T-helper 1 cell (primary cell): Measurements from ENCODE around the gene PHF2.

Experiments used
- DNase-seq, 5 donors: peaks; one replicate each; pipeline ENCODE4 v3.0.0-alpha.2; 2012 to 2020

The PHF2 gene

GRCh38 chr9:93601666-93602065 lies 25.3 kb downstream of the PHF2 start:
- no peak for DNase-seq

DNA sequence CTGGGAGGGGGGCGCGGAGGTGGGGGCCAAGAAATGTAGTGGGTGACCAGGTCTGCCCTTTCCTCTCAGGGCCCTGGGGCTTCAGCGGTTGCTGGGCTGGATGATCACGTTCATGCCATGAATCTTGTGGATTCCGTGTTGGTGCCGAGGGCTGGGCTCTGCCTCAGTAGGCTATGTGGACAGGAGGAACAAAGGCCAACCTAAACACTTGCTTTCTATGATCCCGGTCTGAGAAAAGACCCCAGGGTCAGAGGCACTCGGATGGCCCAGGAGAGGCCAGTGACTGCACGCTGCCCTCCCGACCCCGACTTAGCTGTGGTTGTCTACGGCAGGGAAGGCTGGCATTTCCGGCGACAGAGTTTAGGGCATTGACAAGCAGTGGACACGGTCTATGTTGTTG lies 26.6 kb downstream of the PHF2 start:
- no peak for DNase-seq

DNA sequence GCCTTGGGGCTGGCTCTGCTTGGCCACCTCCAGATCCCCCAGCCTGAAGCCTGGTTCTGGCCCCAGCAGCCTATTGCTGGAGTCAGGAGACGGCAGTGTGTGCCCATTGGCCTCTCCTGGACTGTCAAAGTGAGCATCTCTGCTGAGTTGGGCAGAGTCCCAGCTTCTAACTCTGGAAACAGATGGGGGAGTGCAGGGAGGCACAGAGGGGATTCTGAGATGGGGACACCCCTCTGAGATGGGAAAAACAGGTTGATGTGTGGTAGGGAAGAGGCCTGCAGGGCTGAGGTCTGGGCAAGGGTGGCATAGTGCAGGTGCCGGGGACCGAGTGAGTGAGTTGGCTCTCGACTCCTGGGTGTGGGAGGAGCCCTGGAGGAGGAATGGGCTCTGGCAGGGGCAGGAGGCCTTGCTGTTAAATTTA lies 27.5 kb downstream of the PHF2 start:
- no peak for DNase-seq

GRCh38 chr9:93606187-93606586 lies 29.8 kb downstream of the PHF2 start:
- no peak for DNase-seq

DNA sequence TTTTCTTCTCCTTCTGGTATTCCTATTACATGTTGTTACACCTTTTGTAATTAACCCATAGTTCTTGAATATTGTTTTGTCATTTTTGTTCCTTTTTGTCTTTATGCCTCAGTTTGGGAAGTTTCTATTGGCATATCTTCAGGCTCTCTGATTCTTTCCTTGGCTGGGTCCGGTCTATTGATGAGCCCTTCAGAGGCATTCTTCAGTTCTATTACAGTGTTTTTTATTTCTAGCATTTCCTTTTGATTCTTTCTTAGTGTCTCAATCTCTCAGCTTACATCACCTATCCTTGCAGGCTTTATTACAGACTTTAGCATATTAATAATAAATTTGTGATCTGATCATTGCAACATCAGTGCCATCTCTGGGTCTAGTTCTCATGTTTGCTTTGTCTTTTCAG lies 33.8 kb downstream of the PHF2 start:
- DNase-seq: no peak

DNA sequence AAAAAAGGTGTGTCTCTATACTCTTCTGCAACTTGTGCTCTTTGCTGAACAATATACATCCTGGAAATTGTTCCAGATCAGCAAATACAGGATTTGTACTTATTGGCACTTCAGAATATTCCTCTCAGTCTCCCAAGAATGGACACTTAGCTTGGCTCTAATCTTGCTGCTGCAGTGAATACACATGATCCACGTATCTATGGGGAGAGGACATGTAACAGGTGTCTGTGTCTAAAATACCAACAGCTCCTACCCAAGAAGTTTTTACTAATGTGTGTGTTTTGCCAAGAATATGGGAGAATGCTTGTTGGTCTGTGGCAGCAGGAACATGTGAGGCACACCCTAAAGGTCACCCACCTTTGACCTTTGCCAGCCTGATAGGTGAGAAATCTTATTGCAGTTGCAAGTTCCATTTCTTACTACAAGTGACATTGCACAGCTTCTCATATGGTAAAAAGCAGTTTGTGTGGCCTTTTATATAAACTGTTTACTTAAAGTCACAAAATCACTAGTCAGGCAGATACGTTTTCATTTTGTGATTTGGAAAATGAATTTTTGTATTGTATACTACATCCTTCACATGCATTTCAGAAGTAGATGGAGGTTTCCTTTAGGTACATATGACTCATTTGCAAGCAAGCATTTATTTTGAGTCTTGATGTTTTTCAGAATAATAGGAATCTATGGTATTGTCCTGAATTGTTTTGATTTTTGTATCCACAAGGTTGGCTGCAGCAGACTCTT lies 35.8 kb downstream of the PHF2 start:
- DNase-seq: peak in 1 of 5 donors; percentile 21

DNA sequence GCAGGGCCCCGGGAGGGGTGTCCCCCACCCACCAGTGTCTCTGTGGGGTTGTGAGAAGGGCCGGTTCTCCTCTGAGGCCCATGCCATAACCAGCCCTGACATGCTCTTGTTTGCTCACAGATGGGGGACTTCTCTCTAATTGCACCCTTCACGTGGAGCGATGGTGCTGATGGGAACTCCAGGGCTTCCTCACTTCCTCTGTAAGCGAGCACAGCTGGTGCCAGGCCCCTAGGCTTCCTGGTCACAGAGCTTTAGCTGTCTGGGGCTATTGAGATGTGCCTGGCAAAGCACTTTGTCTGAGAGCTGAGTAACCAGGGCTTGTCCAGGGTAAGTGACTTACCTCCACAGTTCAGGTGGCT lies 36.4 kb downstream of the PHF2 start:
- no peak for DNase-seq

- DNase-seq: no peak
These were observed 36.8 kb downstream of the PHF2 start for GRCh38 chr9:93613174-93613573.

- DNase-seq: no peak
These were observed 37.4 kb downstream of the PHF2 start for GRCh38 chr9:93613791-93614190.

- no peak for DNase-seq
These were observed 38.6 kb downstream of the PHF2 start for GRCh38 chr9:93614830-93615468.

DNA sequence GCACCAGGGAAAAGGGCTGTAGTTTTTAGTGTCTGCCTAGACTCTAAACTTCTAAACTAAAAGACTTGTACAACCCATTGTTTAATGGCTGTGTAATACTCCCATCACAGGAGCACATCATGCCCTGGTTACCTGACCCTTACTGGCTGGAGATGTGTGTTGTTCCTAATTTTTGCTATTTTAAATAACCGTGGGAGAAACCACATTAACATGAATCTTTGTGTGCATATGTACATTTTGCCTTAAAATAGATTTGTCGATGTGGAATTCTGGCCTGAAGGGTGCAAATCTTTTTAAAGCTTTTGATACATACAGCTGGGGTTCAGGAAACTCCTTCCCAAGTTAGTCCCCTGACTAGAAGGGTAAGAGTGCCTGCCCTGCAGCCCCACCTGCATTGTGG lies 39.7 kb downstream of the PHF2 start:
- DNase-seq: no peak

GRCh38 chr9:93617273-93617672 lies 40.9 kb downstream of the PHF2 start:
- no peak for DNase-seq

- DNase-seq: no peak
These were observed 42.9 kb downstream of the PHF2 start for GRCh38 chr9:93619272-93619775.

DNA sequence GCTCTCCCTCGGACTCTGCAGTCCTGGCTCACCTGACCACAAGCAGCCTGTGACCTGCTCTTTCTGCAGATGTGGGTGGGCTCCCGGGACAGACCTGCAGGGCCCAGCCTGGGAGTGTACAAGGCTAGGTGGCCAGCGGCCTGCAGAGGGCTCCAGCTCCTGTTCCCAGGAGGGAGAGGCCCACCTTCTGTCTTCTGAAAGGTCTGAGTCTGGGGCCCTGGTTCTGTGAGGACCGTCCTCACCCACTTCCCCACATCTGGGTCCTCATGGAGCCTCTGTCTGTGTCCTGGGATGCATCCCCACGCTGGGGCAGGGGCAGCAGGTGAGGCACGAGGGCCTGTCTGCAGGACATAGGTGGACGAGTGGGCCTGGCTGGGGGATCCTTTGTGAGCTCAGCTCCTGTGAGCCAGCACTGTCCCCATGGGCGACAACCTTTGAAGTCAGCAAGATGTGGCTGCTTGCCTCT lies 43.7 kb downstream of the PHF2 start:
- no peak for DNase-seq

DNA sequence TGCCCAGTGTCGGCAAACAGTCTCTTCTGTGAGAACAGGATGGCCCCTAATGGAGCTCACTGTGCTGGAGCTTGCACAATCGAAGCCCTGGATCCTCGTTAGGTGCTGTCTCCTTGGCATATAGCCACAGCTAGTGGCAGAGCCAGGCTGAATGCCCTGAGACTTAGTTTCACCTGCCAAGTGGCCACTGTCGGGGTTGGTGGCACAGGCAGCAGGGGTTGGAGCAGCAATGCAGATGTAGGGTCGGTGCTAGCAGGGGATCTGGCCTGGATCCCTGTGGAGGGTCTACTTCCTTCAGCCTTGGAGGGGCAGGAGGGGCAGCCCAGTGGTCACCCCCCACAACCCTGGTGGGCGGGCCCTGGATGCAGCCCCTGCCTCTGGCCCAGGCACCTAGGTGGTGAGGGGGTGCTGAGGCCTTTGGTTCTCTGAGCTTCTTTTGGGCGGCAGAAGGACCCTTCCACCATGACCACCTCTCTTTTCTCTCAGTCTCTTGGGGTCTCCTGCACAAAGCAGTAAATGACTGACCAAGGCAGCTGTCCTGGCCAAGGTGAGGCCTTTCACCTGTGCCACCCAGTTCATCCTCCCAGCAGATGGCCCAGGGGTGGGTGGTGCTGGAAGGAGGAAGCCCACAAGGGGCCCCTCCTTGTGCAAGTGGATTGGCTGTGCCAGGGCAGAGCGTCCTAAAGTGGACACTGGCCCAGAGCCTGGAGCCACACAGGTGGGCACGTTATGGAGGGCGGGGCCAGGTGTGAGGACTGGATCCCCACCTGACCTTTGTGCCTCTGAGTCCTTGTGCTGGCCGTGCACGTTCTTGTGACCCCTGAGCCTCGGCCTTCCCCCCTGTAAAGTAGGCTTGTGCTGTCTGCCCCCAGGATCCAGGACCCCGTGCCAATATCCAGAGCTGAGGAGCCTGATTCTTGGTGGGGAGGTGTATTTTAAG lies 44.8 kb downstream of the PHF2 start:
- DNase-seq: no peak

- no peak for DNase-seq
These were observed 45.5 kb downstream of the PHF2 start for GRCh38 chr9:93621922-93622321.

GRCh38 chr9:93622691-93623090 lies 46.3 kb downstream of the PHF2 start:
- no peak for DNase-seq

DNA sequence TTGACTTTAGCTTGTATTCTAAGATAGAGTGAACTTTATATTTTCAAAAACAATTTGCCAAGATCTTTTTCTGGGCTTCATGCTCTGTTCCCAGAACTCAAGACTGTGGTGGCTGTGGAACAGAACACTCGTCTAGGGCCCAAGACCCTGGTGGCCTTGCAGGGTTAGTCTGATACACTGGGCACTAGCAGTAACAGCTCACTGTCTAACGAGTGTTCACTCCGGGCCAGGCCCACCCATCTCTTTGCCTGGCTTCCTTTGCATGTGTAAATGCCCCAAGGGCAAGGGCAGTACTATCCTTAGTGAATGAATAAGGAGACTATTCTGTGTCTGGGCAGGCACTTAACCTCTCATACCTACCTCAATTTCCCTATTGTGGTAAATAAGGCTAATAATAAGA lies 47.4 kb downstream of the PHF2 start:
- no peak for DNase-seq

DNA sequence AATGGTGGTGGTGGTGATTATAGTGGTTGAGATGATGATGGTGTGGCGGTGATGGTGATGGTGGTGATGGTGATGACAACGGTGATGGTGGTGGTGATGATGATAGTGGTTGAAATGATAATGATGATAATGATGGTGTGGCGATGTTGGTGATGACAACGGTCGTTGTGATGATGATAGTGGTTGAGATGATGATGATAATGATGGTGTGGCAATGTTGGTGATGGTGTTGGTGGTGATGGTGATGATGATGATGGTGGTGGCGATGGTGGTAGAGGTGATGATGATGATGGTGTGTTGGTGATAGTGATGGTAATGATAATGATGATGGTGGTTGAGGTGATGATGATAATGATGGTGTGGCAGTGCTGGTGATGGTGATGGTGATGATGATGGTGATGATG lies 48.0 kb downstream of the PHF2 start:
- DNase-seq: no peak

- DNase-seq: no peak
These were observed 48.6 kb downstream of the PHF2 start for GRCh38 chr9:93624977-93625376.

- DNase-seq: no peak
These were observed 53.5 kb downstream of the PHF2 start for GRCh38 chr9:93629920-93630319.

GRCh38 chr9:93630806-93631411 lies 54.5 kb downstream of the PHF2 start:
- no peak for DNase-seq
